ENCODE measurements around the gene PCSK9. TPM values are rescaled to one million over a fixed set of nuclear protein-coding genes. Genes with fewer than 3 reads are reported as not detected.

Gene PCSK9
- total RNA-seq, 2 experiments from 2014 or later: not detected

- Mint-ChIP-seq H3K4me1 (peaks cover 26% of the 10 kb centered on the region), H3K36me3 (no peaks in the 10 kb centered on the region), H3K27me3 (peaks cover 44% of the 10 kb centered on the region), H3K9me3 (no peaks in the 10 kb centered on the region), H3K4me3 (no peak within 1 kb of the TSS), H3K27ac (no peak within 1 kb of the TSS)
- ATAC-seq (ENCODE audit: low read depth) (no peak), DNase-seq (no peak)
- POLR2A ChIA-PET: no interaction called here
These were observed 40.7 kb upstream of the PCSK9 start, which contains the start of gene BSND for GRCh38 chr1:54998677-54999076. BSND (plus strand) TSS chr1:54998933; CDS start chr1:54999187, 254 bp downstream.

GRCh38 chr1:55000110-55001085, 39.0 kb upstream of the PCSK9 start:
- Mint-ChIP-seq H3K4me1 (peaks cover 17% of the 10 kb centered on the region), H3K9me3 (no peaks in the 10 kb centered on the region), H3K27me3 (peaks cover 38% of the 10 kb centered on the region), H3K36me3 (no peaks in the 10 kb centered on the region), H3K4me3 (no peak overlapping the region), H3K27ac (no peak overlapping the region)
- POLR2A ChIA-PET: no interaction called here
- no peak for ATAC-seq (ENCODE audit: low read depth)
- DNase-seq: no peak

GRCh38 chr1:55001311-55001710, 38.0 kb upstream of the PCSK9 start:
- H3K36me3 Mint-ChIP-seq: no peaks in the 10 kb centered on the region
- H3K27ac Mint-ChIP-seq: no peak overlapping the region
- POLR2A ChIA-PET: no interaction called here
- H3K27me3 Mint-ChIP-seq: peaks cover 29% of the 10 kb centered on the region
- no peaks in the 10 kb centered on the region for H3K9me3 Mint-ChIP-seq
- no peak overlapping the region for H3K4me3 Mint-ChIP-seq
- DNase-seq (no peak), ATAC-seq (ENCODE audit: low read depth) (no peak)
- peaks cover 8% of the 10 kb centered on the region for H3K4me1 Mint-ChIP-seq

DNA sequence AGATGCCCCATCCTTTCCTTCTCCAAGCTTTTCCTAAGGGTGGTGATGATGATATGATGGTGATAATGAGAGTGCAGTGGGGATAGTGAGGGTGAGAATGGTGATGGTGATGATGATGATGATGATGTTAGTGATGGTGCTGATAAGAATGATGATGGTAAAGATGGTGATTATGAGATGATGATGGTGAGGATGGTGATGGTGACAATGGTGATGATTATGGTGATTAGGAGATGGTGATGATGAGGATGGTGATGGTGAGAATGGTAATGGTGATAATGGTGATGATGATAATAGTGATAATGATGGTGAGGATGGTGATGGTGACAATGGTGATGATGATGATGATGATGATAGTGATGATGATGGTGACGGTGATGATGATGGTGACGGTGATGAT, 36.7 kb upstream of the PCSK9 start:
- Mint-ChIP-seq H3K9me3 (no peaks in the 10 kb centered on the region), H3K36me3 (no peaks in the 10 kb centered on the region), H3K4me1 (no peaks in the 10 kb centered on the region), H3K4me3 (no peak overlapping the region), H3K27ac (no peak overlapping the region), H3K27me3 (peaks cover 18% of the 10 kb centered on the region)
- no peak for ATAC-seq (ENCODE audit: low read depth)
- DNase-seq: no peak
- POLR2A ChIA-PET: no interaction called here

- Mint-ChIP-seq H3K36me3 (no peaks in the 10 kb centered on the region), H3K4me3 (no peak overlapping the region), H3K9me3 (no peaks in the 10 kb centered on the region), H3K27ac (no peak overlapping the region), H3K27me3 (peaks cover 2% of the 10 kb centered on the region), H3K4me1 (no peaks in the 10 kb centered on the region)
- no peak for ATAC-seq (ENCODE audit: low read depth)
- POLR2A ChIA-PET: no interaction called here
- no peak for DNase-seq
These were observed 33.8 kb upstream of the PCSK9 start for GRCh38 chr1:55005351-55006140.

DNA sequence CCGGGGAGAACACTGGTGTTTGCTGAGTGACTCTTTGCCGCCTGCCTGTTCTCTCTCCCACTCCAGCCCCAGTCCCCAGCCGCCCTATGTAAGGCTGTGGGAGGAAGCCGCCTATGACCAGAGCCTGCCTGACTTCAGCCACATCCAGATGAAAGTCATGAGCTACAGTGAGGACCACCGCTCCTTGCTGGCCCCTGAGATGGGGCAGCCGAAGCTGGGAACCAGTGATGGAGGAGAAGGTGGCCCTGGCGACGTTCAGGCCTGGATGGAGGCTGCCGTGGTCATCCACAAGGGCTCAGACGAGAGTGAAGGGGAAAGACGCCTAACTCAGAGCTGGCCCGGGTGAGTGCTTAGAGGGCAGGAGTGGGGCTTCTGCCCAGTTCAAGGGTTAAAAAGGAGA, 32.4 kb upstream of the PCSK9 start:
- no peaks in the 10 kb centered on the region for H3K9me3 Mint-ChIP-seq
- POLR2A ChIA-PET: no interaction called here
- DNase-seq (no peak), ATAC-seq (ENCODE audit: low read depth) (no peak)
- H3K4me3 Mint-ChIP-seq: no peak overlapping the region
- peaks cover 2% of the 10 kb centered on the region for H3K27me3 Mint-ChIP-seq
- no peaks in the 10 kb centered on the region for H3K4me1 Mint-ChIP-seq
- H3K27ac Mint-ChIP-seq: no peak overlapping the region
- H3K36me3 Mint-ChIP-seq: no peaks in the 10 kb centered on the region

DNA sequence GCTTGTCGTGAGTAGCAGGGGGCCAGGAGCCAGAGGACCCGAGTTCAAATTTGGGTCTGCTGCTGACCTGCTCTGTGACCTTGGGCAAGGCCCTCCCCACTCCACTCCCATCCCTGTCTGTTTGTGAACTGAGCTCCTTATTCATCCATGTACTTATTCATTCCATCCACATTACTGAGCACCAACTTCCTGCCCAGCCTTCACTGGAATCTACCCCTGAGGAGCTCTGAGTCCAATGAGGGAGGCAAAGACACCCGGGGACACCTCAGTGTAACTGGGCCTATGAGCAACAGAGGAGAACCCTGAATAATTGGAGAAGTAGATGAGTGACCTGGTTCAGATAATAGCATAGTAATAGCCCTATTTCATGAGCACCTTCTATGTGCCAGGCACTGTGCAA, 31.7 kb upstream of the PCSK9 start:
- ATAC-seq (ENCODE audit: low read depth): no peak
- H3K36me3 Mint-ChIP-seq: no peaks in the 10 kb centered on the region
- peaks cover 2% of the 10 kb centered on the region for H3K27me3 Mint-ChIP-seq
- H3K9me3 Mint-ChIP-seq: no peaks in the 10 kb centered on the region
- POLR2A ChIA-PET: no interaction called here
- DNase-seq: no peak
- no peaks in the 10 kb centered on the region for H3K4me1 Mint-ChIP-seq
- H3K4me3 Mint-ChIP-seq: no peak overlapping the region
- H3K27ac Mint-ChIP-seq: no peak overlapping the region

DNA sequence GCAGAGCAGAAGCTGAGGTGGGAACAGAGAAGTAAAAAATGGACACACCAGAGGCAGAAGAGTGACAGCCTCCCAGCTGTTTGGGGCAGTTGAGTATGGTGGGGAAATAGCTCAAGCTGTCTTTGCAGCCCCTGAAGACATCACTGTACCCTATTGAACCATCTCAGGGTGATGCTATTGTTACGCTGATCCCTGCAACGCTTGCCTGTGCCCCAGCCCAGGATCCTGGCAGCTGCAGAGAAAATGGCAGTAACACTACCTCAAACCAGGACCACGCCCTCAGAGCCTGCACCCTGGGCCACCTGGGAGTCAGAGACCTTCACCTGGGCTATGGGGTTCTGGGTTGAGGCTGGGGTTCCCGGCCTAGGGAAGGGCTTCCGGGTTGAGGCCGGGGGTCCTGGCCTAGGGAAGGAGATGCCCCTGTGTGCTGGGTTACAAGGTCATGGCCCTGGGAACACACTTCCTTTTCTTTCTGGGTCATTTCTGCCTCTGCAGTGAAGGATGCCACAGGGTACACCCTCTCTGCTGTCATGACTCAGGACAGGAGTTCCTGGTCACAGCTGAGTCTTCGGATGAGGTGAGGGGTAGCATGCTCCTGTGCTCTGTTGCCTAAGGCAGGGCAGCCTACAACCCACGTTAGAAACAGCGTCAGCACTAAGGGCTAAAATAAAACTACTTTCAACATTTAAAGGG, 29.0 kb upstream of the PCSK9 start:
- no peak for DNase-seq
- Mint-ChIP-seq H3K9me3 (no peaks in the 10 kb centered on the region), H3K27ac (no peak overlapping the region), H3K4me3 (no peak overlapping the region), H3K27me3 (peaks cover 6% of the 10 kb centered on the region), H3K4me1 (no peaks in the 10 kb centered on the region), H3K36me3 (no peaks in the 10 kb centered on the region)
- no peak for ATAC-seq (ENCODE audit: low read depth)
- POLR2A ChIA-PET: no interaction called here

DNA sequence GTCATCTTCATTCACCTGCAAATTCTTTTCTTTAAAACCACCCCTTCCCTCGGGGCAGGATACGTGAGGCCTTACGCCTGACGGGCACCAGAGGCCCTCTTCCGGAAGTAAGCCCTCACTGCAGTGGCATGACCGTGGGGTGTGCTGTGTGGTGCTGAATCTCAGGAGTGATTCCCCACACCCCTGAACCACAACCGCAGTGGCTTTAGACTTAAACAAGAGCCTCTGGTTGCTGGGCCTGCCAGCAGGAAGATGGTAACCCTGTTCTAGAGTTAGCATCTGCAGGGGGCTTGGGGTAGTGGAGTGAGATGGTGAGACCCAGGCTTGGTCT, 28.5 kb upstream of the PCSK9 start:
- no peak for DNase-seq
- H3K9me3 Mint-ChIP-seq: no peaks in the 10 kb centered on the region
- H3K36me3 Mint-ChIP-seq: no peaks in the 10 kb centered on the region
- H3K27me3 Mint-ChIP-seq: peaks cover 8% of the 10 kb centered on the region
- POLR2A ChIA-PET: no interaction called here
- peak; percentile 45 for ATAC-seq (ENCODE audit: low read depth)
- H3K27ac Mint-ChIP-seq: no peak overlapping the region
- H3K4me3 Mint-ChIP-seq: no peak overlapping the region
- no peaks in the 10 kb centered on the region for H3K4me1 Mint-ChIP-seq

DNA sequence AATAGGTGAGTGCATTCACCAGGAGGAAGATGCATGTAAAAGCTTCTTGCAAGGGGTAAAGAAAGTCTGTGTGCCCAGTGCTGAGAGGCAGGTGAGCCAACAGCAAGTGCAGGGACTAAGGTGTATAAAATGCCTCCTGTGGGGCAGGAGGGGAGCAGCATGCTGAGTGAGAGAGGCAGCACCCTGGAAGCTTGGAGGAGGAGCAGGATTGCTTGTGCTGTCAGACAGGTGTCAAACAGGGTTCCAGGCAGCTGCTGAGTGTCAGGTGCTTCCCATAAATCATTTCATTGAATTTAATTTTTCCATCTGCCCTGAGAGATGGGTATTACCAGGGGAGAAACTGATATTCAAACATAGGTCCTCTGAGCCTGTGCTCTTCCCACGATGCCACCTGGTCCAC, 26.7 kb upstream of the PCSK9 start:
- H3K4me1 Mint-ChIP-seq: no peaks in the 10 kb centered on the region
- DNase-seq: no peak
- ATAC-seq (ENCODE audit: low read depth): no peak
- H3K27ac Mint-ChIP-seq: no peak overlapping the region
- H3K36me3 Mint-ChIP-seq: no peaks in the 10 kb centered on the region
- POLR2A ChIA-PET: no interaction called here
- peaks cover 16% of the 10 kb centered on the region for H3K27me3 Mint-ChIP-seq
- H3K9me3 Mint-ChIP-seq: no peaks in the 10 kb centered on the region
- H3K4me3 Mint-ChIP-seq: no peak overlapping the region

GRCh38 chr1:55015123-55015522, 24.2 kb upstream of the PCSK9 start:
- peaks cover 19% of the 10 kb centered on the region for H3K27me3 Mint-ChIP-seq
- no peak for ATAC-seq (ENCODE audit: low read depth)
- POLR2A ChIA-PET: no interaction called here
- no peaks in the 10 kb centered on the region for H3K4me1 Mint-ChIP-seq
- no peak overlapping the region for H3K4me3 Mint-ChIP-seq
- no peaks in the 10 kb centered on the region for H3K9me3 Mint-ChIP-seq
- H3K27ac Mint-ChIP-seq: no peak overlapping the region
- no peaks in the 10 kb centered on the region for H3K36me3 Mint-ChIP-seq
- DNase-seq: no peak

GRCh38 chr1:55015731-55016620, 23.4 kb upstream of the PCSK9 start:
- no peak overlapping the region for H3K4me3 Mint-ChIP-seq
- no peak overlapping the region for H3K27ac Mint-ChIP-seq
- no peak for ATAC-seq (ENCODE audit: low read depth)
- peaks cover 19% of the 10 kb centered on the region for H3K27me3 Mint-ChIP-seq
- H3K9me3 Mint-ChIP-seq: no peaks in the 10 kb centered on the region
- no peaks in the 10 kb centered on the region for H3K36me3 Mint-ChIP-seq
- H3K4me1 Mint-ChIP-seq: no peaks in the 10 kb centered on the region
- DNase-seq: no peak
- POLR2A ChIA-PET: no interaction called here

DNA sequence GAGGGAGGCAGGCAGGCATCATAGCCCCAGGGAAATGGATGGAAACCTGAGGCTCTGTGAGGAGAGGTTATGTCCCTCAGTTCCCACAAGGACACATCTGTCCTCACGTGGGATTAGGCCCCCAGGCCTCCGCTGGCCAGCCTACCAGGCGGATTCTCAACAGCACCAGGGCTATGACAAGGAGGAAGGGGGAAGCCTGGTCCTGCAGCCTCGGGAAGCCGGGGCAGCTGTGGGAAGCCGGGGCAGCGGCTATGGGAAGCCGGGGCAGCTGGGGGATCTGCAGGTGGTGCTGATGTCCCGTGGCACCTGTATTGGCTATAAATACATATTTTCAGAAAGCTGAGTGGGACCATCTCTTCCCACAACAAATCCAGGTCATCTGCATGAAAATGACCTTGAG, 21.0 kb upstream of the PCSK9 start:
- DNase-seq (no peak), ATAC-seq (ENCODE audit: low read depth) (no peak)
- H3K27ac Mint-ChIP-seq: no peak overlapping the region
- peaks cover 19% of the 10 kb centered on the region for H3K27me3 Mint-ChIP-seq
- H3K9me3 Mint-ChIP-seq: no peaks in the 10 kb centered on the region
- POLR2A ChIA-PET: no interaction called here
- no peak overlapping the region for H3K4me3 Mint-ChIP-seq
- no peaks in the 10 kb centered on the region for H3K4me1 Mint-ChIP-seq
- H3K36me3 Mint-ChIP-seq: no peaks in the 10 kb centered on the region

Data from activated naive CD8-positive, alpha-beta T cell treated with anti-CD3 and anti-CD28 coated beads, Interleukin-2, amount 10 ng/mL, durations not matched to agents 7 days and 5 days (primary cell).